NCI-H82 treated with DMSO at 0.1 percent for 48 hours (cell line): ENCODE data around the gene C1QL1.

Experiments
- DNase-seq: peaks from one replicate; lab custom pipeline; 2025; ENCODE audit not compliant: unreplicated experiment; lab: John Stamatoyannopoulos, UW

The C1QL1 gene

DNA sequence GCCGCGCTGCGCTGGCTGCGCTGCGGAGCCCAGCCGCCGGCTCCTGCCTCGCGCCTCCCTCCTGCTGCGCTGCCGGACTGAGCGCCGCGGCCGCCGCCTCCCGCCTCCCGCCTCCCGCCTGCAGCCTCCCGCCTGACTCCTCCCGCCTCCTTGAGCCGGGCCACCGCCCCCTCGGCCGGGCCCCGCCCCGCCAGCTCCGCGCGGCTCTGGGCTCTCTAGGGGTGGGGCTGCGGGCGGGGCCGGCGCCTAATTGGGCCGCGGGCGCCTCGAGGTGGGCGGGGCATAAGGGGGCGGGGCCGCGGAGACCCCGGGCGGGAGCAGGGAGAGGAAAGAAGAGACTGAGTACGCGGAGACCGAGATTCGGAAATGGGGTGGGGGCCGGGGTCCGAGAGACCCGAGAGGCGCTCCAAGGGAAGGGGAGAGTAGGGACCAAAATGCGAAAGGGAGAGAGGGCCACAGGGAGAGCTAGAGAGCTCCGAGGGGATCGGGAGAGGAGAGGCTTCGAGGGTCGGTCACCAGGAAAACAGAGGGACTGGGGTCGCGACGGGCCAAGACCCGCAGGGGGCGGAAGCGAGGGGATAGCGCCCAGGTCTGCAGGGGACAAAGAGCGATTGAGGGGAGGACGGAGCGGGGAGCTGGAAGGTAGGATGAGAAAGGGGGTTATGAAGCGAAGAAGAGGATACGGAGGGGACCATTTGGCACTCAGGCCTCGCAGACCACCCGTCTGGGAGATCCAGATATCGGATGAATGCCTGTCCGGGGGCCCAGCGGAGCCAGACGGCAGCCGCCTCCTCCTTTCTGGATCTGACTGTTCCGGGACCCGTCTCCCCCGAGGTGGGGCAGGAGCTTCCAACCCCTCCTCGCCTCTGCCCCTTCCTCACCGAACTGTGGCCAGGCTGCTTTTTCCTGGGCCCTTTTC is at the start of gene C1QL1:
Gene C1QL1 (minus strand): TSS at position 79 of the 919 bp plus-strand sequence. CDS start 255 bp downstream, outside the sequence.
- DNase-seq, result peak; percentile 80

DNA sequence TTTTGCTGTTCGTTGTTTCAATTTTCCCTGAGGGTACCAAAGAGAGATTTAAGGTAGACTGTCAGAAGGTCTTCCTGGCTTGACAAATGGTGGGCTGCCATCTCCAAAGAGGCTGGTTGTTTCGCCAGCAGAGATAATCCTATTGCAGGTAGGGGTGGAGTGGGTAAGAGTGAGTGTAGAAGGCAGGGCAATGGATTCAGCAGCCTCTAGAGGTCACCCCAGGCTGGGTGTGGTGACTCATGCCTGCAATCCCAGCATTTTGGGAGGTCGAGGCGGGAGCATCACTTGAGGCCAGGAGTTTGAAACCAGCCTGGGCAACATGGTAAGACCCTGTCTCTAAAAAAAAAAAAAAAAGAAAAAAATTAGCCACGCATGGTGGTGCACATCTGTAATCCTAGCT is 48.7 kb upstream of the C1QL1 start:
- peak; percentile 91 for DNase-seq

DNA sequence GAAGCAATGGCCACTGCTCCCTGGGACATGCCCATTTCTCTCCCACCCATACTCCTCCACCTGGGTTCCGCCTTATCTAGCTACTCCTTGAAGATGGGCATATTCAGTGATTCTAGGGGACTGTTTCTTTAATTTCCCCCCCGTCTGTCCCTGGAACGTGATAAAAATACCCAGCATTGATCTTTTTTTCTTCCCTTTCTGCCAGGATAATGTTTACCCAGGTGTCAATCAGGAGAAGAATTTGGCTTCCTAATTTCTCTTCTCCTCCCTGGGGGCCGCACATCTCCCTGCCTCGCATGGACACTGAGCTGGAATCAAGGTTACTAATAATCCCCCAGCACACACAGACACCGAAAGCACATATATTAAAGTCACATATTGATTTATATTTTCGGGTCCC is 48.1 kb upstream of the C1QL1 start:
- no peak for DNase-seq

DNA sequence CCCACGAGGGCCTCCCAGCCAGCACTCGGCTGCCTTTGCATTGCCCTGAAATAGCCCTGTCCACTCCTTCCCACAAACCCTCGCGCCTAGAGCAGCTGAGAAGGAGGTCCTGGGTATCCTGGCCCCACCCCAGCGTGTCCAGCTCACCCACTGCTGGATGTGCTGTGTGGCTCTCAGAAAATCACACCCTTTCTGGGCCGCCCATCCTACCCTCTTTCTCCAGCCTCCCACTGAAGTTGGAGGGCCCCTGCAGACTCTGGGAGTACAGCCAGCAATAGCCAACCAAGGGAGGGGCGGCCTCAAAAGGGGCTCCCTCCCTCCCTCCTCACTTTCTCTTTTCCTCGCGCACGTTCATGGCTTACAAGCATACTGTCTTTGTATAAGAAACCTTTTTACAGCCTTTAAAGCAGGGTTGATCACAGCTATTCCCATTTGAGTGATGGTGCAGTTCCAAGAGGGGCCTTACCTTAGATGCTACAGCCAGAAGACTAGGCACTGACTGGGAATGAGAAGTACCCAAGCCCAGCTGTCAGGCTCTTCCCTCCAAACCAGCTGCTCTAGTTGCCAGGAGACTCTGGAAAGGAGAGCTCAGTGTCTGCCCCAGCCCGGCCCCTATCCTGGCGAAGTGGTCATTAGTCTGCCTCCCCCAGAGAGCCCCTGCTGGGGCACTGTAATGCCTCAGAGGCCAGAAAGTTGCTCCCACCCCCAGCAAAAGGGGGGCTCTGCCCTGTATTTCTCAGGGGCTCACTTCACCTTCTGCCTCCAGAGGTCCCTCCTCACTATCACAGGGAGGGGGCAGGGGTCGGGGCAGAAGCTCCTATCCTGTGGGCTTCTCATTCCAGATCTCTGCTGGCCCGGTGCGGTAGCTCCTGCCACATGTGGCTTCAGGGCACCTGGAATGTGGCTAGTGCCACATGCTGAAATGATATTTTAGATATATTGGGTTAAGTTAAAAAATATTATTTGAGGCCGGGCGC is 45.2 kb upstream of the C1QL1 start:
- peak; percentile 30 for DNase-seq

DNA sequence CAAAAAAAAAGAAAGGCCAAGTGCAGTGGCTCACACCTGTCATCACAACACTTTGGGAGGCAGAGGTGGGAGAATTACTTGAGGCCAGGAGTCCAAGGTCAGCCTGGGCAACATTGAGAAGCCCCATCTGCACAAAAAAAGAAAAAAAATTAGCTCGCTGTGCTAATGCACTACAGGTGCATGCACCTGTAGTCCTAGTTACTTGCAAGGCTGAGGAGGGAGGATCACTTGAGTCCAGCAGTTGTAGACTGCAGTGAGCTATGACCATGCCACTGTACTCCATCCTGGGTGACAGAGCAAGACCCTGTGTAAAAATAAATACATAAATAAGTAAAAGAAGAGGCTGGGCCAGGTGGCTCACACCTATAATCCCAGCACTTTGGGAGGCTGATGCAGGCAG is 43.7 kb upstream of the C1QL1 start:
- DNase-seq, result no peak

DNA sequence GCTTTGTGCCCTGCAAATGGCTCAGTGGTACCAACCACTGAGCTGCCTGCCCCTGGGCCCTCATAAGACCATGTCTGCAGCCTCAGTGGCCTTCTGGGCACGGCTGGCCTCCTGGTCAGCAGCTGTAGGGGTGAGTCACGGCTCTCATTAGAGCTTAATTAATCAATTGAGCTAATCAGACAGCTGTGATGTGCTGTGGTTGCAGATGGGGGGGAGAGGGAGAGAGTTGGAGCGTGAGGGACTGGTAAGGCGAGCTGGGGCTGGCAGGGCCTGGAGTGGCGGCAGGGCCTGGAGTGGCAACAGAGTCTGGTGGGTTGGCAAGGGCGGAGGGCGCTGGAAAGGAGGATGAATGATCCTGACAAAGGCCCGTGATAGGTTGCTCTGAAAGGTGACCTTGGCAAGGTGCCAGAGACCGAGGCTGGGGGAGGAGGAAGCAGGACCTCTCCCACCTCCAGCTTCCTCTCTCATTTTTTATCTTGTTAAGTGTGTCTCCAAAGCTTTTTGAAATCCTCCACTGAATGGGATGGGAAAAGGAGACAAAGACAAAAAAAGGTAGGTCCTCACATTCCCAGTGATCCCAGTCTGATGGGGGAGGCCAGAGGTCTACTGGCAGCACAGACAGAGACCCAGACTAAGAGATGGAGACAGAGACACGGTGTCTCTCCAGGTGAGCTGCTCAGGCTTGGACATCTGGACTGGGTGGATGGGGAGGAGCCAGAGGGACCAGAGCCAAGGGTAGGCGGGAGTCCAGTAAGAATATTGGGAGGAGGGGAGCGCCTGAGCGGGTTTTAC is 41.8 kb upstream of the C1QL1 start:
- peak; percentile 21 for DNase-seq

DNA sequence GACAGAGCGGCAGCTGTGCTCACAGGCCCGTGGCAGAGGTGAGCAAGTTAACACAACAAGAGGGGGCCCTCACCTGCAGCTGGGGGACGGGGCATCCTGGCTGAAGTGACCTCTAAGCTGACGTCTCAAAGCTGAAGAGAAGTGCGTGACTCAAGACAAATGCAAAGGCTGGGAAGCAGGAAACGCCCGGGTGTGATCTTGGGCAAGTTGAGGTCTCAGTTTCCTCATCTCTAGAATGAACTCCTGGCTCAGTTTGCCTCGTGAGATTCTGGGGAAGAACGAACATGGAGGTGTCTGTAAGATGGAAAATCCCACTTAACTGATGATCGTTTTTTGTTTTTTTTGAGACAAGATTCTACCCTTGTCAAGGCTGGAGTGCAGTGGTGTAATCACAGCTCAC is 40.1 kb upstream of the C1QL1 start:
- no peak for DNase-seq

DNA sequence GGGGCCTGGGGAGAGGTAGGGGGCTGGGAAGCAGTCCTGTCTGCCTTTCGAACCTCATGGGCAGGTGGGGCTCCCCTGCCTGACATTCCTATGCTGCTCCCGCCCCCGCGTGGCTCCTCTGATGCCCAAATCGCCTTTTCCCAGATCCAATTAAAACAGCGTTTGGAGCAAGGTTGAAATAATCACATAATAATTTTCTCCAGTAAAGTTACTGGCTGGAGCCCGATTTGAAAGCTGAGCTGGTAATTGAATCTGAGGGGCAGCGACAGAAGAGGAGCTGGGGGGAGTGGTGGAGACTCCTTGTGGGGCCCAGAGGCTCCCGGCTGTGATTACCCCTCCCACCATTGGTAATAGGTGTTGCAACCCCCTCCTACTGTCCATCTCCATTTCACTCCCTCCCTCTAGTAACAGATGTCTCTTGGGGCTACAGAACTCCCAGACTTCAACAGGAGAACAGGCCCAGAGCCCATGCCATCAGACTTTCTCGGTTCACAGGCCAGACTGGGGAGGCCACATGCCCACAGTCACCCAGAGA is 38.9 kb upstream of the C1QL1 start:
- DNase-seq, result peak; percentile 99

DNA sequence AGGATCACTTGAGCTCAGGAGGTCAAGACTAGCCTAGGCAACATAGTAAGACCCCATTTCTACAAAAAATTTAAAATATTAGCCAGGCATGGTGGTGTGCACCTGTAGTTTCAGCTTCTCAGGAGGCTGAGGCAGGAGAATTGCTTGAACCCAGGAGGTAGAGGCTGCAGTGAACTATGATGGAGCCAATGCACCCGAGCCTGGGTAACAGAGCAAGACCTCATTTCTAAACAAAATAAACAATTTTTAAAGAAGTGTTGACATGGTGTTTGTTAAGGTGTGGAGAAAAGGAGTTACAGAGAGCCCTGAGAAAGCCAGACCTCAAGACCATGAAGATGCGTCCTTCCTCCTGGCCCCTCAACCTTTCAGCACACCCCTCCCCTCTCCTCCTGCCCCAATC is 37.6 kb upstream of the C1QL1 start:
- DNase-seq, result no peak

DNA sequence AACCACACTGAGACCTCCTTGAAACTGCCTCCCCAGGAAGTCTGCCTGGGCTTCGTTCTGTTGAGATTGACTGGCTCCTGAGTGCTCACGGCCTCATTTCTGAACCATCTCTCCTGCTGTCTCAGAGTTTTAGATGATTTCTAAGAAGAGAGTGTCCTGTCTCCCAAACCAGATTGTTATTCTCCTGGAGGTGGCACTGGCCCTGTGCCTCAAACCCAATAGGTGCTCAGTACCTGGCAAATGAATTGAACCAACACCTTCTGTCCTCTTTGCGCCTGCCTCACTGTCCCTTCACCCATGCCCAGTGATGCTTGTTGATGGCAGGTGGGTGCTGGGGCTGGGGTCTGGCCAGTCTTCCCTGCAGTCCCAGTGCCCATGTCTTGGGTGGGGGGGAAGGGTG is 36.3 kb upstream of the C1QL1 start:
- DNase-seq, result no peak

DNA sequence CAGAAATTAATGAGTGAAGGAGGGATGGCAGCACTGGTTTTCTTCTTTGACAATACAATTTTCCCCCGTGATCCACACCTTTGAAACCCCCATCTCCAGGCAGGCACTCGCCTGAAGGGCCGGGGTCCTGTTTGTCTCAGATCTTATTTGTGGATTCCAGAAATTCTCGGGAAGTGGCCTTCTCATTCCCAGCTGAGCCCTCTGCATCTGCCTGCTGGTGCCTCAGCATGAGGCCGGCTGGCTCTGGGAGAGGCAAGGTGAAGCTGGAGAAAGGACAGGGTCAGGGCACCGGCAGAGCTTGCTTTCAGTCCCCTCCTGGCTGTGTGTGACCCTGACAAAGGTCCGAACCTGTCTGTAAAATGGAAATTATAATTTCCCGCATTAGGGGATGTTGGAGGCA is 35.8 kb upstream of the C1QL1 start:
- no peak for DNase-seq

DNA sequence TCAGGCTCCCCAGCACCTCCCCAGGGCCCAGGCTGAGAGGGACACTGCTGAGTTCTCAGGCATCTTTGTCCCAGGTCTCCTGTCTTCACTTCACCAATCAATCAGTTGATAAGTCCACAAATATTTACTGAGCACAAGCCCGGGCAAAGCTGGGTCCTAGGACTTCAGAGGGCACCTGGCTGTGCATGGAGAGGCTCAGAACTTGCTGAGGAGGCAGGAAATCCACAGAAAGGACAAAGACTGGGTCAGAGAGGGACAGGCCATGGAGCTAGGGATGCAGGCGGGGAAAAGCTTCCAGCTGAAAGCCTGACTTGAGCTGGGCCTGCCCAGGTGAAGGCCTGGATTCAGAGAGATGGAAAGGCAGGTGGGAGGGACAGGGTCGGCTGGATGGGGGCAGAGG is 33.2 kb upstream of the C1QL1 start:
- DNase-seq, result no peak

DNA sequence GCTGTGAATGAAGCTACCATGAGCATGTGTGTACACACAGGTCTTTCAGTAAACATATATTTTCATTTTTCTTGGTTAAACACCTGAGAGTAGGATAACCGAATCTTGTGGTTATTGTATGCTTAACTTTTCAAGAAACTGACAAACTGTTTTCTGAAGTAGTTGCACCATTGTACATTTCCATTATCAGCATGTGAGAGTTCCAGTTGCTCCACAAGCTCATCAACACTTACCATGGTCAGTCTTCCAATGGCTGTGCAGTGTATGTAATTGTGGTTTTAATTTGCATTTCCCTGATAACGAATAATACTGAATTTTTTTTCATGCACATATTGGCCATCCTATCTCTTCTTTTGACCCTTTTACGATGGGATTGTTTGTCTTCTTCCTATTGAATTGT is 31.3 kb upstream of the C1QL1 start:
- no peak for DNase-seq

DNA sequence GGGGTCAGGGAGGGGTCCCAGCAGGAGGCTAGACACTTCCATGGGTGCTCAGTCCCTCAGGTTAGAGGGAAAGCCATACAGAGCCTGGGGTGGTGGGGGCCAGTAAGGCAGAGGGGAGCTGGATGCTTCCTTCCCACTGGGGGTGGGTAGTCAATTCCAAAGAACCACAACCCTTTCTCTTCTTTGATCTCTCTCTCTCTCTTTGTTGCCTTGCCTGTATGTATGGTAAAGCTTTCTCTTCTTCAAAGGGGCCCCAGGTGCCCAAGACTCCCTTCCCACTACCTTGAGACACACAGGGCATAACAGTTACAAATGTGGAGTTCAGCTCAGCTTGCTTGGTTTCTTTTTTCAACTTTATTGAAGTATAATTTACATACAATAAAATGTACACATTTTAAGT is 30.5 kb upstream of the C1QL1 start:
- DNase-seq, result no peak

DNA sequence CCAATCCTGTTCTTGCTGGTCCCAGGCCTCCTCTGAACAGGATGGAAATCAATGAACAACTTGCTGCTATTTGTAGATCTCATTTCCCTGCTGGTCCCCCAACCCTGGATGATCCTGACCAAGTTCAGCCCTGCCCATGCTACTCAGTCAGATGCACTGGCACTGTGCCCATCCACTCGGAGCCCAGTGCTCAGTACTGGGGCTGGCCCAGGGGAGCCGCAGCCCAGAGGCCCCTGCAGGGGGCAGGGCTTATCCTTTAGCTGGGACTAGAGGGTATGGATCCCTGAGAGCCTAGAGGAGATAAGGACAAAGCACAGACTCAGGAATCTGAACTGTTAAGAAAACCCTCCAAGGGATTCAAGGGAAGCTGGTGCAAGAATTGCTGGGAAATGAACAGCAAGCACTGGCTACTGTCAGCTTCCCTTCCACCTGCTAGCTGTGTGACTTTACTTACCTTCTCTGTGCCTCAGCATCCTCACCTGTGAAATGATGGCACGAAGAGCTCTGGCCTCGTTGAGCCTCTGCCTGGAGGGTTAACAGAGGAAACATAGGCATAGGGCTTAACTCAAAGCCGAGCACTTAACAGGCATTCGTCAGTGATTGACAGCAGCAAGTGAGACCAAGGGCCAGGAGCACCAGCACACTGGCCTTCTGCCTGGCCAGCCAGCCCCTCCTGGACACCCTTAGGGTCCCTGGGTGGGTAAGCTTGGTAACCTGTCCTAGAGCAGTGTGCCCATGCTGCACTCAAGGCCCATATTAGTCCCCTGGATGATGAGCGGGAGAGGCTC is 29.8 kb upstream of the C1QL1 start:
- peak; percentile 44 for DNase-seq

DNA sequence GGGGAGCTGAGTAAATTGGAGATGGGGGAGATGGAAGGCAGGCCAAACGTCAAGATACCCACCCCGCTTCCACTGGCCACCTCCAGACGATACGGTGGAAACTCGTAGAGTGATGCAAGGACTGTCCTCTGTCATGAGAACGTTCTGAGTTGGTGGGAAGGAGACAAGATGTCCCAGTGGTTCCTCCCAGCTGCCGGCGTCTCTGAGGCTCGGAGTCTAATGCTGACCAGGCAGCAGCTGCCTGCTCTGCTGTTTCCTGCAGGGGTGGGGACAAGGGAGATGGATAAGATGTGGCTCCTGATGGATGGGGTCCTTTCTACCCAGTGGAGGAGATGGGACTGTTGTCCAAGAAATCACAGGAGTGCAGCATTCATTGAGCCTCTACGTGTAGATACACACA is 28.2 kb upstream of the C1QL1 start:
- DNase-seq, result no peak

DNA sequence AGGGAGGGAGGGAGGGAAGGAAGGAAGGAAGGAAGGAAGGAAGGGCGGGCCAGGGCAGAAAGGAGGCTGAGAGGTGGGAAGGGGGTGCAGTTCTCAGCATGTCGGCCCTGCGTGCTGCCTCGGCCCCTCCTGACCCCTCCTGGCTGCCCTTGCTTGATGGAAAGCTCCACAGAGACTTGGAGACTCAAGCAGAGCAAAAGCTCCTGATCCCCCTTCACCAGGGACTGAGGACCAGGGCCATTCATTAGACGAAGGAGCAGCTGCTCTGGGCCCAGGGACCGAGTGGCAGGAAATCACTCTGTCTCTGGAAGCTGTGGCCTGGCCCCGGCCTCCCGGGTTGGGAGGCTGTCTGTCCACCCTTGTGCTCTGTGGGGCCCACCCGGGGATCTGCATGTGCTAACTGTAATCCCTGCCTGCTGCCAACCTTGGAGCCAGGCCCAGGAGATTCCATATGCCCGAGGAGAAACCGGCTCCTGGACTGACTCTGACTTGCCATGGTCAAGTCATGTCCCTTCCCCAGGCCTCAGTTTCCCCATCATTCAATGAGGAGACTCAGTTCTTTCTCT is 27.4 kb upstream of the C1QL1 start:
- no peak for DNase-seq

DNA sequence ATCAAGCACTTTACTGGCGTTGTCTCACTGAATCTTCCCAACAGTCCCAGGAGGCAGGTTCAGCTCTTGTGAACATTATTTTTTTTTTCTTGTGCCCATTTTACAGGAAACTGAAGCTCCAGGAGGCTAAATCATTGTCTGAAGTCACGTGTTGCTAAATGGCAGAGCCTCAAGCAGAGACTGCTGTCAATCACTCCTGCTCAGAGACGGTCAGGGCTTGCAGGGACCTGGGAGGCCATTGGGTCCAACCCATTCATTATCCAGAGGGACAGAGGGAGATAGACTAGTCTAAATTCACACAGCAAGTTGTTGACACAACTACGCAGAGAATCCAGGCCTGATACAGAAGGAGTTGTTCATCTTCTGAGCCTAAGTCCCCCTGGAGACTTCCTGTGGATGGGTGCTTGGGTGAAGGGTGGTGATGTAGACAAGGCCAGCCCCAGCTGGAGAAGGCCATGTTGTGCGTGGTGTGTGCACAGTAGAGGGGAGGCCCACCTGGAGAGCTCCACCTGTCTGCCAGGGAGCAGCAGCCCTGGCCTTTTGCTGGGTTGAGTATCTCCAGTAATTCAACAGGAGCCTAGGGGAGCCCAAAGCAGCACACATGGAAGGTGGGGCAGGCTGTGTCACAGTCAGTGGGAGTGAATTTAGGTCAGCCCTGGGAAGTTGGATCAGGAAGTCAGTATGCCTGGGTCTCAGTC is 24.3 kb upstream of the C1QL1 start:
- no peak for DNase-seq

DNA sequence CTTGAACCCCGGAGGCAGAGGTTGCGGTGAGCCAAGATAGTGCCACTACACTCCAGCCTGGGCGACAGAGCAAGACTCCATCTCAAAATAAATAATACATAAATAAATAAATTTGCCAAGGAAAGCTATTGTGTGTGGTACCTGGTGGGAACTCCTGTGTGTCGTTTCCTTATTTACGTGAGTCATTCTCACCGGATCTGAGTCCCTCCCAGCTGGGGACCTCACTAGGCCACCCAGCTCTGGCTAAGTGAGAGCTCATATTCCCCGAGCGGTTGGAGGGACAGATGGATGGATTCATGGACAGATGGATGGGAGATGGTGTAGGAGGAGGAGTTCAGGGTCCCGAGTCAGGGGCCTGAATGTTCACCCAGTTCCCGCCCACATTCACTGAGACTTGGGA is 22.9 kb upstream of the C1QL1 start:
- DNase-seq, result peak; percentile 68
